Small intestine (tissue), 7 donors: ENCODE results near the gene CCDC138. TPM values are rescaled to one million over a fixed set of nuclear protein-coding genes. Genes with fewer than 3 reads are reported as not detected.

ENCODE experiments used
- DNase-seq, 2 donors: peaks; one replicate each; pipeline versions ENCODE4 v3.0.0 to v3.0.0-alpha.2; 2013
- FAIRE-seq: peaks from 2 replicates; lab custom pipeline; 2012; peaks lifted over from hg19 to GRCh38; lab: Jason Lieb, UNC
- H3K27ac ChIP-seq, 3 donors: one replicate each; pipeline ENCODE4 v1.5.1; 2013; ENCODE audit warnings: low read length in 2 of 3, mild to moderate bottlenecking in 2 of 3, control low read depth in 1 of 3, inconsistent platforms in 1 of 3, low read depth in 1 of 3, moderate library complexity in 1 of 3
- H3K27me3 ChIP-seq, 3 donors: one replicate each; pipeline ENCODE4 v1.6.1; 2013; ENCODE audit warnings: low read length in 3 of 3, inconsistent platforms in 1 of 3; ENCODE audit not compliant: control insufficient read depth in 3 of 3, insufficient read depth in 3 of 3
- H3K36me3 ChIP-seq, 3 donors: one replicate each; pipeline ENCODE4 v1.6.1; 2013; ENCODE audit warnings: low read length in 3 of 3, inconsistent platforms in 1 of 3, low read depth in 1 of 3, mild to moderate bottlenecking in 1 of 3, moderate library complexity in 1 of 3; ENCODE audit not compliant: control insufficient read depth in 3 of 3, insufficient read depth in 2 of 3
- H3K4me1 ChIP-seq, 3 donors: one replicate each; pipeline ENCODE4 v1.6.1; 2013; ENCODE audit warnings: low read length in 2 of 3, inconsistent platforms in 1 of 3, low read depth in 1 of 3, mild to moderate bottlenecking in 1 of 3, moderate library complexity in 1 of 3; ENCODE audit not compliant: control insufficient read depth in 3 of 3, insufficient read depth in 2 of 3
- H3K4me3 ChIP-seq, 3 donors: one replicate each; pipeline ENCODE4 v1.5.1; 2013; ENCODE audit warnings: low read length in 3 of 3, control low read depth in 1 of 3, inconsistent platforms in 1 of 3, low read depth in 1 of 3, mild to moderate bottlenecking in 1 of 3, moderate library complexity in 1 of 3
- H3K9me3 ChIP-seq, 2 donors: one replicate each; pipeline ENCODE4 v1.6.1; 2013; ENCODE audit warnings: low read depth in 1 of 2, low read length in 1 of 2; ENCODE audit not compliant: control insufficient read depth in 2 of 2, insufficient read depth in 1 of 2
- WGBS, 3 donors: extraction: QIAGEN DNeasy Blood & Tissue Kit; methylation state at CpG; one replicate each; pipeline ENCODE4 v1.1.7; 2013; 5-methylcytosine and 5-hydroxymethylcytosine counted together
- polyA plus RNA-seq, 4 donors: library from polyadenylated mRNA; stranded (reverse) in 3 of 4; unstranded in 1 of 4; fragments of 200-250 nt in 3 of 4; fragments of 120-200 nt in 1 of 4; gene quantifications; one replicate each; pipeline versions ENCODE4 v1.2.1 to v1.2.3, GENCODE V29; 2013
- donor health status: healthy with polysubstance abuse.
- donor health status: control.
- donor health status: control.
- donor health status: Bipolar disorder and iron deficiency.
- donor health status: healthy.

Gene CCDC138
- polyA plus RNA-seq, 4 donors: 0.89 to 6.2 (median 2.2) TPM

GRCh38 chr2:108820482-108820881, 33.9 kb downstream of the CCDC138 start:
- Histone ChIP-seq H3K27ac (no peak overlapping the region), H3K4me3 (no peak overlapping the region), H3K36me3 (peaks cover 0 to 22% (median 5%) of the 10 kb centered on the region in 3 donors), H3K27me3 (no peaks in the 10 kb centered on the region), H3K4me1 (no peaks in the 10 kb centered on the region), H3K9me3 (peaks cover 0 to 20% of the 10 kb centered on the region in 2 donors)
- DNase-seq (no peak), FAIRE-seq (no peak)
- WGBS, 3 donors: 96 to 100% (median 98%) methylated on average over 2 of the region's 2 CpGs

DNA sequence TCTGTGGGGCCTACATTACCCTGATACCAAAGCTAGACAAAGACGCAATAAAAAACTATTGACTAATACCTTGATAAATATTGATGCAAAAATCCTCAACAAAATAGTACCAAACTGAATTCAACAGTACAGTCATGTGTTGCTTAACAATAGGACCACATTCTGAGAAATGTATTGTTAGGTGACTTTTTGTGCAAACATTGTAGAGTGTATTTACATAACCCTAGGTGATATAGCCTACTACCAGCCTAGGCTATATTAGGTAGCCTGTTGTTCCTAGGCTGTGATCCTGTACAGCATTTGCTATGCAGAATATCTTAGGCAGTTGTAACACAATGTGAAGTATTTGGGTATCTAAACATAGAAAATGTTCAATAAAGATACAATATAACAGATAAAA, 36.7 kb downstream of the CCDC138 start:
- H3K36me3 ChIP-seq: peaks cover 0 to 8% (median 0%) of the 10 kb centered on the region in 3 donors
- 90 to 94% (median 90%) methylated on average over 1 of the region's 1 CpG for WGBS, 3 donors
- no peaks in the 10 kb centered on the region for H3K27me3 ChIP-seq
- H3K4me3 ChIP-seq: no peak overlapping the region
- FAIRE-seq (no peak), DNase-seq (no peak)
- H3K4me1 ChIP-seq: no peaks in the 10 kb centered on the region
- peaks cover 0 to 15% of the 10 kb centered on the region in 2 donors for H3K9me3 ChIP-seq
- no peak overlapping the region for H3K27ac ChIP-seq

GRCh38 chr2:108824316-108825070, 37.9 kb downstream of the CCDC138 start:
- H3K36me3 ChIP-seq: peaks cover 0 to 4% (median 0%) of the 10 kb centered on the region in 3 donors
- FAIRE-seq (no peak), DNase-seq (no peak)
- no peaks in the 10 kb centered on the region for H3K27me3 ChIP-seq
- no peak overlapping the region for H3K27ac ChIP-seq
- WGBS, 3 donors: 92 to 97% (median 93%) methylated on average over 5 of the region's 5 CpGs
- no peak overlapping the region for H3K4me3 ChIP-seq
- no peaks in the 10 kb centered on the region for H3K4me1 ChIP-seq
- H3K9me3 ChIP-seq: peaks cover 0 to 11% of the 10 kb centered on the region in 2 donors

DNA sequence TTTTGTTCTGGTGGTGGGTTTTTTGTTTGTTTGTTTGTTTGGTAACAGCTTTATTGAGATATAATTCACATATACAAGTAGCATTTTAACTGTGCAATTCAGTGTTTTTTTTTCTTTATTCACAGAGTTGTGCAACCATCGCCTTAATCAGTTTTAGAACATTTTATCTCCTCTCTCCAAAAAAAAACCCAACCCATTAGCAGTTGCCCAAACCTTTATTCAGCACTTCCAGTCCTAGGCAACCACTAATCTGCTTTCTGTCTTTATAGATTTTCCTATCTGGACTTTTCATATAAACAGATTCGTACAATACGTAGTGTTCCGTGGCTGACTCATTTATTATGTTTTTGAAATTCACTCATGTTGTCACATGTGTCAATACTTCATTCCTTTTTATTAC, 38.7 kb downstream of the CCDC138 start:
- 47 to 61% (median 47%) methylated on average over 4 of the region's 4 CpGs for WGBS, 3 donors
- Histone ChIP-seq H3K4me3 (no peak overlapping the region), H3K4me1 (no peaks in the 10 kb centered on the region), H3K36me3 (peaks cover 0 to 2% (median 0%) of the 10 kb centered on the region in 3 donors), H3K27me3 (no peaks in the 10 kb centered on the region), H3K9me3 (peaks cover 0 to 7% of the 10 kb centered on the region in 2 donors), H3K27ac (no peak overlapping the region)
- FAIRE-seq (no peak), DNase-seq (no peak)

DNA sequence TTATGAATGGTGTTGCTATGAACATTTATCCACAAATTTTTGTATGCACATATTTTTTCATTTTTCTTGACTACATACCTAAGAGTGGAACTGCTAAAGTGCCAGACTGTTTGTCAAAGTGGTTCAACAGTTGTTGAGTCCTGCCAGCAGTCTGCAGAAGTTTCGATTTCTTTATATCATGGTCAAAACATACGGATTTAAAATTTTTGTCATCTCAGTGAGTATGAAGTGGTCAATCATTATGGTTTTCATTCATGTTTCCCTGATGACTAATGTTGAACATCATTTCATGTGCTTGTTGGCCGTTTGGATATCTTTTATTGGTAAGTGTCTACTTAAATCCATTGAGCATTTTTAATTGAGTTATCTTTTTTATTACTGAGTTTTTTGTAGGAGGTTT, 39.2 kb downstream of the CCDC138 start:
- no peak overlapping the region for H3K27ac ChIP-seq
- DNase-seq: no peak
- no peaks in the 10 kb centered on the region for H3K4me1 ChIP-seq
- WGBS, 3 donors: 84 to 92% (median 86%) methylated on average over 3 of the region's 3 CpGs
- H3K9me3 ChIP-seq: peaks cover 0 to 4% of the 10 kb centered on the region in 2 donors
- no peaks in the 10 kb centered on the region for H3K27me3 ChIP-seq
- peaks cover 0 to 2% (median 0%) of the 10 kb centered on the region in 3 donors for H3K36me3 ChIP-seq
- no peak for FAIRE-seq
- no peak overlapping the region for H3K4me3 ChIP-seq

- Histone ChIP-seq H3K4me3 (no peak overlapping the region), H3K27ac (no peak overlapping the region), H3K36me3 (no peaks in the 10 kb centered on the region), H3K4me1 (no peaks in the 10 kb centered on the region), H3K27me3 (no peaks in the 10 kb centered on the region), H3K9me3 (no peaks in the 10 kb centered on the region)
- WGBS, 3 donors: 94 to 96% (median 95%) methylated on average over 4 of the region's 4 CpGs
- FAIRE-seq: no peak
- DNase-seq: no peak
Measured at GRCh38 chr2:108829578-108830310, 43.2 kb downstream of the CCDC138 start.

- H3K4me3 ChIP-seq: no peak overlapping the region
- H3K36me3 ChIP-seq: no peaks in the 10 kb centered on the region
- no peaks in the 10 kb centered on the region for H3K4me1 ChIP-seq
- H3K27me3 ChIP-seq: no peaks in the 10 kb centered on the region
- DNase-seq: no peak
- FAIRE-seq: no peak
- H3K27ac ChIP-seq: no peak overlapping the region
- H3K9me3 ChIP-seq: peaks cover 0 to 9% of the 10 kb centered on the region in 2 donors
Measured at GRCh38 chr2:108833219-108833618, 46.6 kb downstream of the CCDC138 start.

- H3K4me3 ChIP-seq: no peak overlapping the region
- H3K36me3 ChIP-seq: no peaks in the 10 kb centered on the region
- no peaks in the 10 kb centered on the region for H3K4me1 ChIP-seq
- no peaks in the 10 kb centered on the region for H3K27me3 ChIP-seq
- no peak for DNase-seq
- 92 to 93% (median 92%) methylated on average over 3 of the region's 3 CpGs for WGBS, 3 donors
- peaks cover 0 to 9% of the 10 kb centered on the region in 2 donors for H3K9me3 ChIP-seq
- FAIRE-seq: no peak
- H3K27ac ChIP-seq: no peak overlapping the region
Measured at GRCh38 chr2:108834620-108835019, 48.0 kb downstream of the CCDC138 start.
